ENCODE data around the gene MSI2.

DNA sequence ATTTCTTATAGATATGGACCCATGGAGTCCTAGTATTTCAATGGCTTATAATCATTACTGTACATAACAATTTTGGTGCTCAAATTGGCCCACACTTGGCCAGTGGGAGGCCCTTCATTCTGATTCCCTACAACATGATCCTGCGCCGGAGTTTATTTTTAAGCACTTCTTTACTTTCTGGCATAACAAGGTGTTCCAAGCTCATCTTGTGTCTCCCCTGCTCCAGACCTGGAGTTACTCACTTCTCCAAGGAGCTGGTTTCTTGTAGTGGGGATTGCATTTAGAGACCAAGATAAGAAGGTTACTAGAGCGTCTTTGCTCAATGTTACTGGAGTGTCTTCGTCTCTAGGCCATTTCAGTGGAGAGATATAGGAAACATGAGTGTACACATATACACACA is 87.9 kb downstream of the MSI2 start:
- TF ChIP-seq CTCF (IDR thresholded peaks at IDR 0.05) (no peak), POLR2AphosphoS5 (IDR thresholded peaks at IDR 0.05) (no peak)

Data from suprapubic skin (tissue), 3 donors.